ENCODE results near the gene XYLT1. TPM values are rescaled to one million over a fixed set of nuclear protein-coding genes. Genes with fewer than 3 reads are reported as not detected.

The XYLT1 gene
- polyA plus RNA-seq, 1 donor from 2014 or later = 3.3 TPM

- Histone ChIP-seq H3F3A (ENCODE audit: insufficient read depth, low read length, poor library complexity, severe bottlenecking) (no peaks in the 10 kb centered on the region), H3K4me2 (ENCODE audit: low read length) (no peak overlapping the region), H4K20me1 (ENCODE audit: insufficient read depth) (no peaks in the 10 kb centered on the region), H3K27me3 (ENCODE audit: insufficient read depth, low read depth, low read length) (no peaks in the 10 kb centered on the region), H3K9me3 (ENCODE audit: low read length) (no peaks in the 10 kb centered on the region), H3K9me2 (ENCODE audit: insufficient read depth, low read length) (no peaks in the 10 kb centered on the region), H3K79me2 (replicated peaks; ENCODE audit: insufficient read depth, low read length) (peaks cover 2% of the 10 kb centered on the region), H3K9ac (ENCODE audit: low read length) (no peak overlapping the region), H3K27ac (ENCODE audit: low read length) (no peak overlapping the region), H2AFZ (ENCODE audit: low read depth, low read length) (no peak overlapping the region), H3K36me3 (ENCODE audit: insufficient read depth, low read length) (no peaks in the 10 kb centered on the region), H3K4me3 (ENCODE audit: low read length) (no peak overlapping the region)
- TF ChIP-seq MXI1 (conservative IDR thresholded peaks at IDR 0.05; ENCODE audit: poor library complexity, severe bottlenecking) (no peak), RAD21 (conservative IDR thresholded peaks at IDR 0.05) (no peak), CTCF (IDR thresholded peaks at IDR 0.05; ENCODE audit: poor library complexity, severe bottlenecking) (no peak)
Observed at GRCh38 chr16:17296431-17296830, 174.3 kb downstream of the XYLT1 start.

- Histone ChIP-seq H2AFZ (ENCODE audit: low read depth, low read length) (no peak overlapping the region), H3K9me2 (ENCODE audit: insufficient read depth, low read length) (no peaks in the 10 kb centered on the region), H3K36me3 (ENCODE audit: insufficient read depth, low read length) (no peaks in the 10 kb centered on the region), H3K9me3 (ENCODE audit: low read length) (no peaks in the 10 kb centered on the region), H3K9ac (ENCODE audit: low read length) (no peak overlapping the region), H3F3A (ENCODE audit: insufficient read depth, low read length, poor library complexity, severe bottlenecking) (no peaks in the 10 kb centered on the region), H3K79me2 (replicated peaks; ENCODE audit: insufficient read depth, low read length) (peaks cover 2% of the 10 kb centered on the region), H3K27ac (ENCODE audit: low read length) (no peak overlapping the region), H3K27me3 (ENCODE audit: insufficient read depth, low read depth, low read length) (no peaks in the 10 kb centered on the region), H3K4me3 (ENCODE audit: low read length) (no peak overlapping the region), H4K20me1 (ENCODE audit: insufficient read depth) (no peaks in the 10 kb centered on the region), H3K4me2 (ENCODE audit: low read length) (no peak overlapping the region)
- TF ChIP-seq RAD21 (conservative IDR thresholded peaks at IDR 0.05) (no peak), POLR2AphosphoS5 (IDR thresholded peaks at IDR 0.05) (no peak), EP300 (conservative IDR thresholded peaks at IDR 0.05; ENCODE audit: poor library complexity, severe bottlenecking) (no peak), MXI1 (conservative IDR thresholded peaks at IDR 0.05; ENCODE audit: poor library complexity, severe bottlenecking) (no peak), REST (IDR thresholded peaks at IDR 0.05; ENCODE audit: borderline replicate concordance) (no peak)
Observed at GRCh38 chr16:17295948-17296347, 174.8 kb downstream of the XYLT1 start.

- Histone ChIP-seq H3K4me2 (ENCODE audit: low read length) (no peak overlapping the region), H3K27me3 (ENCODE audit: insufficient read depth, low read depth, low read length) (no peaks in the 10 kb centered on the region), H2AFZ (ENCODE audit: low read depth, low read length) (no peak overlapping the region), H3F3A (ENCODE audit: insufficient read depth, low read length, poor library complexity, severe bottlenecking) (no peaks in the 10 kb centered on the region), H3K9me3 (ENCODE audit: low read length) (no peaks in the 10 kb centered on the region), H3K9me2 (ENCODE audit: insufficient read depth, low read length) (no peaks in the 10 kb centered on the region), H4K20me1 (ENCODE audit: insufficient read depth) (no peaks in the 10 kb centered on the region), H3K27ac (ENCODE audit: low read length) (no peak overlapping the region), H3K36me3 (ENCODE audit: insufficient read depth, low read length) (no peaks in the 10 kb centered on the region), H3K9ac (ENCODE audit: low read length) (no peak overlapping the region), H3K79me2 (replicated peaks; ENCODE audit: insufficient read depth, low read length) (peaks cover 2% of the 10 kb centered on the region), H3K4me3 (ENCODE audit: low read length) (no peak overlapping the region)
- no peak for TF ChIP-seq RAD21 (conservative IDR thresholded peaks at IDR 0.05)
- no peak for TF ChIP-seq MXI1 (conservative IDR thresholded peaks at IDR 0.05; ENCODE audit: poor library complexity, severe bottlenecking)
- no peak for TF ChIP-seq SMC3 (conservative IDR thresholded peaks at IDR 0.05; ENCODE audit: poor library complexity)
- no peak for TF ChIP-seq EZH2 (IDR thresholded peaks at IDR 0.05; ENCODE audit: borderline replicate concordance, insufficient read depth, low read length, poor library complexity, severe bottlenecking)
- TF ChIP-seq TAF1 (IDR thresholded peaks at IDR 0.05; ENCODE audit: low read depth) = no peak
- TF ChIP-seq CTCF (IDR thresholded peaks at IDR 0.05; ENCODE audit: poor library complexity, severe bottlenecking) = no peak
- no peak for TF ChIP-seq REST (IDR thresholded peaks at IDR 0.05; ENCODE audit: borderline replicate concordance)
Observed at GRCh38 chr16:17294856-17295255, 175.9 kb downstream of the XYLT1 start.
